Activated CD4-positive, alpha-beta T cell treated with anti-CD3 and anti-CD28 coated beads, Interleukin-2, Interleukin-4, amounts not matched to agents 100 ng/mL and 50 ng/mL, durations not matched to agents 16 hours and 8 hours (primary cell): Measurements from ENCODE around the gene NUF2.
A peak's percentile ranks its signal among the peaks of the same experiment; 100 is the strongest.
"Not testable (repeated sequence)": the region's sequence is repeated elsewhere in the genome, so short reads cannot be mapped to it uniquely, and the experiment has no call there.

Experiments
- DNase-seq: peaks from one replicate; pipeline ENCODE4 v3.0.0-alpha.2; 2020; ENCODE audit warnings: low spot score

Gene NUF2

DNA sequence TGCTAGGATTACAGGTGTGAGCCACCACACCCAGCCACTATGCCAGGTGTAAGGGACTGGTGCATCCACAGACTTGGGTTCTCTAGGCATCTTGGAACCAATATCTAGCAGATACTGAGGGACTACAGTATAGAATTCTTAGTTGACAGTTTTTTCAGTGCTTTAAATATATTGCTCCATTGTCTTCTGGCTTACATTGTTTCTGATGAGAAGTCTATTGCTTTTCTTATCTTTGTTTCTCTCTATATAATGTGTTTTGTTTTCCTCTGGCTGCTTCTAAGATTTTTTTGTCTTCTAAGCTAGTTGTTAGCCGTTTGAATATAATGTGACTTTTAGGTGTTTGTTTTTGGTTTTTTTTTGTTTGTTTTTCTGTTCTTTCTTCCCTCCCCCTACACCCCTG, 13.5 kb downstream of the NUF2 start:
- no peak for DNase-seq

GRCh38 chr1:163337631-163338030, 15.9 kb downstream of the NUF2 start:
- DNase-seq: no peak

GRCh38 chr1:163346326-163346870, 24.6 kb downstream of the NUF2 start:
- no peak for DNase-seq

DNA sequence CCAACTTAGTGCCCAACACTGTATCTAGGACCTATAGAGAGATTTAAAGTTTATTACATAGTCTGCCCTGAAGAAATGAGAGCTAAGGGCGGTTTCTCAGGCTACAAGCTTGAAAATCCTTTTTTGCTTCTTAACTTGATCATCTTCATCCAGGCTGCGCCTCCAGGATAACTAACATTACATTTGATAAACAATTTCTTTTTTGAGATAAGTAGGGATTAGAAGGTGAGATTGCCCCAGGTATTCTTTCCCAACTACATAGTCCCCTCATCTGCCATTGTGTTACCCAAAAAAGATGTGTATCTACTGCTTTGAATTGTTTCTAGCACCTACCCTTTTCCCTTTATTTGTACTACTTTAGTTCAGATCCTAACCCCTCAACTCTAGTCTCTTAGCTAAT, 25.4 kb downstream of the NUF2 start:
- DNase-seq: no peak

- DNase-seq: no peak
Measured at GRCh38 chr1:163351912-163352311, 30.2 kb downstream of the NUF2 start.

- DNase-seq: no peak
Measured at GRCh38 chr1:163357378-163357777, 35.6 kb downstream of the NUF2 start.

DNA sequence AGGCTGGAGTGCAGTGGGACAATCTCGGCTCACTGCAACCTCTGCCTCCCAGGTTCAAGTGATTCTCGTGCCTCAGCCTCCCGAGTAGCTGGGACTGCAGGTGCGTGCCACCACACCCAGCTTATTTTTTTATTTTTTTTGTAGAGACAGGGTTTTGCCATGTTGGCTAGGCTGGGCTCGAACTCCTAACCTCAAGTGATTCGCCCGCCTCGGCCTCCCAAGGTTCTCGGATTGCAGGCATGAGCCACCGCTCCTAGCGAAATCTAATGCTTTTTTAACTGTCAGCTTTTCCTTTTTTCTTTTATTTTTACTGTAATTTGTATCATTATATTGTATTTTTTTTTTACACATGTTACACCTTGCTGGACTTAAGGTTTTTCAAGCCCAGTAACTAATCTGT, 36.4 kb downstream of the NUF2 start:
- DNase-seq: not testable (repeated sequence)

DNA sequence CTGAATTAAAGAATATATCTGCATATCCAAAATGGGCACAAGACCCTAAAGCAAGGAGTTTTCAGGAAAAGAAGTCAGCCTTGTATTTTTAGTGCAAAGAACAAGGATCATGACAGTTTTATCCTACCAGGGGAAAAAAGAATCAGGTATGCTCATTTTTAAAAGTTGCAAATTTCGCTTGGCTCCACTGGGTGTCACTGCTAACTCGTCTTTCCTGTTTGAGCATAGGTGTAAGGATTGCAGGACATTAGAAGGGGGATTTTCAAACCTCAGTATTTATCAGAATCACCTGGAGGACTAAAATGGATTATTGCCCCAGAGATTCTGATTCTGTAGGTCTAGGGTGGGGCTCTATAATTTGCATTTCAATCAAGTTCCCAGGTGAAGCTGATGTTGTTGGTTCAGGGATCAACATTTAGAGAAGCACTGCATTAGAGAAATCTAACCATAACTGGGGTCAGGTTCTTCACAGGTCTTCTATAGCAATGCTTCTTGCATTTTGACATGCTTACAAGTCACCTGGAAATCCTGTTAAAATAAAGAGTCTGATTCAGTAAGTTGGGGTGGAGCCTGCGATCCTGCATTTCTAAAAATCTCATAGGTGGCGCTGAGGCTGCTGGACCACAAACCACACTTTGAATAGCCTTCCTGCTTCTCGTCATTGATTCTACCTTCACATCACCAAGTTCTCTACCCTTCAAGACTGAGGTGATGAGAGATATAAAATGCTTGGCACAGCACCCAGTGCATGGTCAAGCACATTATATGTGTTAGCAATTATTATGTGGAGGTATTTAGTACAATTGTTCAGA, 39.6 kb downstream of the NUF2 start:
- peak; percentile 7 for DNase-seq

- no peak for DNase-seq
Measured at GRCh38 chr1:163365186-163365585, 43.4 kb downstream of the NUF2 start.

DNA sequence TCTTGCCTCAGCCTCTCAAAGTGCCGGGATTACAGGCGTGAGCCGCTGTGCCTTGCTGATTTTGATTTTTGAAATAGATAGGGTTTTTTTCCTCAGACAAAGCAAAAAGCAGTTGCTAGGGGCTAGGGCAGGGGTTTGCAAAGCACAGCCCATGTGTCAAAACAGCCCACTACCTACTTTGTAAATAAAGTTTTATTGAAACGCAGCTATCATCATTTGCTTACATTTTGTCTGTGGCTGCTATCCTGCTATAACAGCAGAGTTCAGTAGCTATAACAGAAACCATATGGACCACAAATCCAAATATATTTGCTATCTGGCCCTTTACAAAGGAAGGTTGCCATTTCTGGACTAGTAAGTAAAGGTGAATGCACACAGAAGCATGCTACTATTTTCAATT, 44.8 kb downstream of the NUF2 start:
- DNase-seq: no peak

DNA sequence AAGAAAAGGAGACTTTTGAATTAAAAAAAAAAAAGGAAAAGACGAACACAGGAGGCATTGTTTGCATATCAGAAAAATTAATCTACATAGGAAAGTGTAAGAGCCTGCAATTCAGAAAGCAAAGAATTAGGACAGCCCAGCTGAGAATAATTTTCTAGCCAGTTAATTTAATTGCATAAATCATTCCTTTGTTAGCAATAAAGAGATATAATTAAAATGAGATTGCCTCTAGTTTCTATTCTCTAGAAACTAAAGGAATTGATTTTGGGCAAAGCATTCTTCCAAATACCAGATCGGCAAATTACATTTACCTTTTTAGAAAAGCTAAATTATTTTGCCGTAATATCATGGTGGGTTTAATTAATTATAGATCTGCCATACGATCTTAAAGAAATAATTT, 46.0 kb downstream of the NUF2 start:
- DNase-seq: no peak

DNA sequence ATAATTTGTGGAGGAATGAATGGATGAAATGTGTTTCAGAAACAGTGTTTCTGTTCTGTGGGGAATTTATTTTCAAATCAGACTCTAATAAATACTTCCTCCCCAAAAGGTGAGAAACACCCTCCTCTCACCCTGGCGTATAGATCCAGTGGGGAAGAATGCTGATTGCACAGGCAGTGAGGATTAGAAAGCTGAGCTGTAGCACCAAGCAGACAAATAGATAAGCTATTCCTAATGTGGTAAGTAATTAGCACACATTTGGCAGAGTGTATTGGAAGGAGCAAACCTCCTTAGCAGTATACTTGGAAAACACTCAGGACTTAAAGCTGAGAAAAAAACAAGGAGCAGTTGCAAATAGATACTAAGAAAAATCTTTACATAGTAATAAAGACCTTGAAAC, 50.8 kb downstream of the NUF2 start:
- no peak for DNase-seq

- no peak for DNase-seq
Measured at GRCh38 chr1:163378554-163378953, 56.8 kb downstream of the NUF2 start.

DNA sequence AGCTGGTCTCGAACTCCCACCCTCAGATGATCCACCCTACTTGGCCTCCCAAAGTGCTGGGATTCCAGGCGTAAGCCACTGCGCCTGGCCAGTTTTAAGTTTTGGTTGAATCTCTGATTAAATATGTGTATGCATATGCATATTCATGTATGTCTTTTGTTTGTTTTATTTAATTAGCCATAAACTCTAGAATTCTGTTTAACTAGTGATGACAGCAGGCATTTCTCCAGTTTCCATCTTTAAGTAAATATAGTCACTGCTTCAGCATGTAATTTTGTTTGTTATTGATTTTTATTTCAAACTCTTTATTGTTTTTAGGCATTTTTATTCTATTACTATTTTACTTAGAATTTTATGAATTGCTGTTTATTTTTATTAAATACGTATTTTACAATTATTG, 58.0 kb downstream of the NUF2 start:
- DNase-seq: no peak

DNA sequence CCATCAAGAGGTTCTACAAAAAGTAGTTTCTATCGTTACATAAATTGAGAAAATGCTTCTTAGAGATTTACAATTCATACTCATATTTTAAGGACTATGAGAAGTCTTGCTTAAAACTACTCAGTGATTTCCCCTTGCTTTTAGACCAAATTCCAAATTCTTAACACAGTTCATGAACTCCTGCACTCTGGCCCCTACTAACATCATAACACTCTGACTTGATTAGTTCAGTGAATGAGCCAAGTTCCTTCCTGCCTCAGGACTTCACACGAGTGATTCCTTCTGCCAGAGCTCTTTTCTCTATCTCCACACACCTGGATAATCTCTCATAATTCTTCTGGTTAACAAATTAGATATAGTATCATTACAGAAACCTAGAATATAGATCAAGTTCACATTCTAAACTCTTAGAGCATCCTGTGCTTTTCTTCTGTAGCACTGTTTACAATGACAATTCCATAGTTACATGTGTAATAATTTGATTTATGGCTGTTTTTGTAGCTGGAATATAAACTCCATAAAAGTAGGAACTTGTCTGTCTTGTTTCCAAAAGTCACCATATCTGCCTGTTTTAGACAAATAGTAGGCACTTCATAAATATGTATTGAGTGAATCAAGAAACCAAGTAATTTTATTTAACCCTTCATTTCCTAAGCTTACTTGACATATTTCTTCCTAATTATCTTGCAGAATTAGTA, 59.9 kb downstream of the NUF2 start:
- DNase-seq: no peak

DNA sequence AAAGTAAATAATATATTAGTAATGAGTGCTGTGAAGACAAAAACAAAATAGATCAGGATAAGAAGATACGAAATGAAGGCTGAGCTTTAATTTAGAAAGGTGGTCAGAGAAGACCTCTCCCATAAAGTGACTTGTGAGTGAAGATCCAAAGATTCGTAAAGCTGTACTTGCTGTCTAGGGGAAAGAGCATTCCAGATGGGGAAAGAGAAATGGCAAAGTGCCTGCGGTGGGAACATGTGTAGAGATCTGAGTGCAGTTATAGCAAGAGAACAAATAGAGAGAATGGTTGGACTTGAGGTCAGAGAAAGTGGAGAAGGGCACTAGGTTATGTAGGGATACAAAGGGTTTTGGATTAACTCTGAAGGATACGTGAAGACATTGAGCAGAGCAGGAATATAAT, 60.6 kb downstream of the NUF2 start:
- no peak for DNase-seq

DNA sequence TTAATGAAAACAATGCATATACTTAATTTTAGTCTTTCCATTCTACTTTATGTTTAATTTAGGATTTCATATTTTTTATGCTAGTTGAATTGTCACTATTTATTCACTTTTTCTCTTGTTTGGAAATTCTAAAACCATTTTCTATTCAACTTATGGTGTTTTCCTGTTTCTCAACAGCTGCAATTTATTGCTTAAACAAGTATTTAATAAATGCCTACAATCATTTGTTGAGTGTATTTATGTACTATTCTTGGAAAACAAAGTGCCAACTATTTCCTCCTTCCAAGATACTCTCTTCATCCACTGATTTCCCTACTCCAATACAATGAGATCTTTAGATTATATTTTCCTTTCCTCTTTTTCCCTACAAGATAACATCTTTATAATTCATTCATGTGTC, 65.4 kb downstream of the NUF2 start:
- no peak for DNase-seq

GRCh38 chr1:163388970-163389369, 67.2 kb downstream of the NUF2 start:
- no peak for DNase-seq

GRCh38 chr1:163395790-163396189, 74.0 kb downstream of the NUF2 start:
- DNase-seq: no peak

GRCh38 chr1:163397451-163398200, 75.9 kb downstream of the NUF2 start:
- DNase-seq: no peak

GRCh38 chr1:163399001-163399400, 77.2 kb downstream of the NUF2 start:
- DNase-seq: no peak

DNA sequence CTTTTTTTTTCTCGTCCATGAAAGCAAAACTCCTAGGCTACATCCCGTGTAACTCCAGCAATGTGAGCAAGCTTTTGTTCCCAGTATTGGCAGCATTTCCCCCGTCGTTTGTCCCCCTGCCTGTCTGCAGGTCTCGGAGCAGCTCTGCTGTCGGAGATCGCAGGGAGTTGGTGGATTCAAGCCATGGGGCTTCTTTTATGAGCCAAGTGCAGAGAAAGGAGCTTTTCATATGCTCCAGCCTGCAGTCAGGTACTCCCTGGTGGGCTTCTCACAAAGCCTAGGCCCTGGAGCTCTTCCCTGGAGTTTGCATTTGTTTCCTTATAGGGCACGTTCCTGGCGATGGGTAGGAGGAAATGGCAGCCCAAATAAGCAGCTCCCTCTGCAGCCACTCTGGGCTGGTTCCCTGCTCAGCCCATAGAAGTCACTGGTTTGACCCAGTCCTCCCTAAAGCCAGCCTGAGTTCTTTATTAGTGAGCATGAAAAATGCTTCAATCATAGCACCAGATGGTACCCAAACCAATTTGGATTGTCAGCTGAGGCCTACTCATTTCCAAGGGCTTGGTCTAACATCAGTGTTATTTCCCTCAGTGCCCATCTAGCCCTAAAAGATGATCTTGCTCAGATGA, 78.3 kb downstream of the NUF2 start:
- no peak for DNase-seq
